ENCODE data around the gene TLX2.

- TF ChIP-seq SUZ12 (IDR thresholded peaks at IDR 0.05; ENCODE audit: low read length), result no peak
- no peak for TF ChIP-seq YY1 (IDR thresholded peaks at IDR 0.05; ENCODE audit: low read depth, low read length)
- no peak for TF ChIP-seq EP300 (IDR thresholded peaks at IDR 0.05; ENCODE audit: borderline replicate concordance in 1 of 2, low read depth in 2 of 2, low read length in 2 of 2)
- no peak for TF ChIP-seq POU5F1 (IDR thresholded peaks at IDR 0.05; ENCODE audit: low read depth, low read length)
- TF ChIP-seq CTCF (IDR thresholded peaks at IDR 0.05; ENCODE audit: control extremely low read depth in 1 of 3, insufficient read depth in 1 of 3, low read depth in 1 of 3, low read length in 3 of 3), result no peak
- no peak for TF ChIP-seq CREB1 (IDR thresholded peaks at IDR 0.05)
- TF ChIP-seq GABPA (IDR thresholded peaks at IDR 0.05; ENCODE audit: borderline replicate concordance, insufficient read depth, low read length), result no peak
- TF ChIP-seq KDM4A (IDR thresholded peaks at IDR 0.05; ENCODE audit: low read depth, low read length, severe bottlenecking), result no peak
- no peak for TF ChIP-seq SIRT6 (IDR thresholded peaks at IDR 0.05; ENCODE audit: low read length)
Measured at GRCh38 chr2:74544634-74545033, 30.4 kb downstream of the TLX2 start.

Data from H1 (cell line).